IPS DF 19.7 (cell line): ENCODE results near the gene INPP5B.
"Not testable (repeated sequence)": the region's sequence is repeated elsewhere in the genome, so short reads cannot be mapped to it uniquely, and the experiment has no call there.

Experiments used
- DNase-seq: peaks from one replicate; pipeline ENCODE4 v3.0.0-alpha.2; 2013; ENCODE audit warnings: low read depth, low spot score

INPP5B gene

DNA sequence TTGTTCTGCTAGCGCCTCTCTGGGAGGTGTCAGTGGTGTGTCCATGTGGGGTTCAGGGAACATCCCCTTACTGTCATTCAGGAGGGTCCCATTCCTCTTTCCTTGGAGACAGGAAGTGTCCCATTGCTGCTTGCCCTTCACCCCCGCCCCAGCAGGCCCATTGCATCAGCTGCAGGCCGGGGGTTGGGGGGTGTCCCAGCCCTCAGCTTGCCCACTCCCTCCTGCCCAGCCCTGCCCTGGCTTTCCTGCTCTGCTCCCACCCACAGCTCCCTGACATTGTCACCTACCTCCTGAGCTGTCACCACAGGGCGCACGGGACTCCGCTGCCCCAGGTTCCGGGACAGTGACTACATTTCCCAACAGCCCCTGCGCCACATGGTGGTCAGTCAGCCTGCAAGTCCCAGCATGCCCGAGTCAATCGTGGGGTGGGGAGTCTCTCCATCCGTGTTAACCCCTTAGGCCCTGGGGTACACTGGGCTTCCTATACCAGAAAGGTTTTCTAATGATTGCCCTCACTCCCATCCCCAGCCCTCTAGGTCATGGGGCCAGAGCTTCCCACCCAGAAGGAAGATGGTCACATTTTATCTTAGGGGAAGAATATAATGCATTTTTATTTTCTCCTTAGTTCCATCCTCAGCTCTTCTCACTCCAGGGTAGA is at the start of gene INPP5B:
INPP5B (minus strand) TSS at position 351 of the 658 bp plus-strand sequence. CDS start 745 bp downstream, outside the sequence.
- peak; percentile 82 for DNase-seq

DNA sequence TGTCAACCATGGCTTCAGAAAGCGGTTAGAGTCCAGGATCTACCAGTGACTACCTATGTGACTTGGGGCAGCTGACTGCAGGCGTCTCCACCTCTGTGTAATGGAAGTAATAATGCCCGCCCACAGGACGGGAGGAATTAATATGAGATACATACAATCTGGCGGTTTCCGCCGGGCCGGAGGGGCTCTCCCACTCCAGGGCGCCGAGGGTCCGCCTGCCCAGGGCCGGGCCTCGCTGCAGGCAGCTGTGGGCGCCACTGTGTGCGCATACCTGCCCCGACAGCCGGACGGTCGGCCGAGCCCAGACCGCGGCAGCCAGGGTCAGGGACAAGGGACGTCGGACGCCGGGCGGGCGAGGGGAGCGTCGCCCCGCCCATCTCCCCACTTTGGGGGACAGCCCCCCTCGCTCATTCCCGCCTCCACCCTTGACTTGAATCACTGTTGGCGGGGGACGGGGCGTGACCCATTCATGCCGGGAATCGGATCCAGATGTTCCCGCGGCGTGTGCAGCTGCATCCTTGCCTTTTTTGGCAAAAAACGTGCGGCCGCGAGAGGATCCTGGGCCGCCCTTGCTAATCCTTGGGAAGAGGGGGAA is 49.0 kb upstream of the INPP5B start:
- DNase-seq, result no peak

DNA sequence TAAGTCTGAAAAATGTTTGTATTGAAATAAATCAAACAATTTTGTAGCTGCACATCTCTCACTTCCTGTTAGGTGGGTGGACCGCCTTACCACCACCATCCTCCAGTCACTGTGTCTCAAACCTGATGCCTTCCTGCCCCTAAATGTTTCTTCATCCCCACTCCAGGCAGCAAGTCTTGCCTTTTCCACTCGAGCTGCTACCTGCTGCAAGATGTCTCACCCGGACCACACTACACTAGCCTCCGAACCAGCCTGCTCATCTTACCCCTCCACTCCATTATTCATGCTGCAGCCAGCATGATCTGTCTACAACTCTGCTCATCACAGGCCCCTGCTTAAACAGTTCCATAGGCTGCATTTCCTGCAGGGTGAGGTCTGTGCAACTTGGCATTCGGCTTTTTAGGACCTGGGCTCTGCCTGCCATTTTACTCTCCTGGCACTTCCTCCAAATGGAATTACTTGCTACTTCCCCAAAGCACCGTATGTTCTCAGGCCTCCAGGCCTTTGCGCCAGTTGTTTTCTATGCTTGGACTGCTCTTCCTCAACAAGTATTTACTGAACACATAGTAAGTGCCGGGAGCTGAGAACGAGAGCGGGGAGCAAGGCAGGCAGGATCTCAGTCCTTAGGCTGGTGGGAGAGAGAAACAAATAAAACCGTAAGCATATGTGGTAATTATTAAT is 48.2 kb upstream of the INPP5B start:
- no peak for DNase-seq

DNA sequence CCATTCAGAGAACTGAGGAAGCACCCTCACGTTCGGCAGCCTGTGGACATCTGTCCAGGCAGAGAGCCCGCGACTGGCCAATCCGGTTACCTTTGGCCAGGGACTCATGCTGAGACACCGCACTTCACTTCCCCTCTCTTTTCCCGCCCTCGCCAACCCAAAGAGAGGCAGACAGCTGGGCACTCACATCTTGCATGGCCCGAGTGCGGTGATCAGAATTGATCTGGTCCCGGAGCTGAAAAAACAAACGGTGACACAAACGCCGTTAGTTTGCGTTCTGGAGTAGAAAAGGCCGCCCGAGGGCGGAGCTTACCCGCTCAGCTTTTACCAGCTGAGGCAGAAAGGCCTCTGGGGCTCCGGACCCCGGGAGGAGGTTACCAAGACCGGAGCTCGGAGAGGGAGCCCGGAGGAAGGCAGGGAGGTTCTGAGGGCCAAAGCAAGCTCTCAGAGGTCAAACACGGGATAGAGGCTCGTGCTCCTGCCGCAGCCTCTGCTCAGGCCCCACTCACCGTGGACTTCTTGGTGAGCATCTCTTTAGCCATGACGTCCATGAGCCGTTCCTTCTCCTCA is 42.6 kb upstream of the INPP5B start:
- no peak for DNase-seq

DNA sequence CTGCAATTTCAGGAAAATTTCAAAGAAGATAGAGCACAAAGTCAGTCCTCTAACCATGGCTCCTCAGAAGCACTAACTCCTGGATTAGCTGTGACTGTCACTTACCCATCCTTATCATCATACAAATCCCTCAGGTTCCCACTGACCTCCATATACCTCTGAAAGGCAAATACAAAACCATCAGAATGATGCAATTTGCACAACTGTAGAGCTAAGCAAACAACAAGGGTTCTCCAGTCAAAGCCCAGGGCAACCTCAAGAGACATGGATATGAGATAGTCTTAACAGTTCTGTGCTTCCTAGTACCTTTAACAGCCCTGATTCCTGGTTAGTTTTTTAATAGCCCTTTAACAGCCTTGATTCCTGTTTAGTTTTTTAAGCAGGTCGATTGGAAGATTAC is 40.8 kb upstream of the INPP5B start:
- DNase-seq, result no peak

DNA sequence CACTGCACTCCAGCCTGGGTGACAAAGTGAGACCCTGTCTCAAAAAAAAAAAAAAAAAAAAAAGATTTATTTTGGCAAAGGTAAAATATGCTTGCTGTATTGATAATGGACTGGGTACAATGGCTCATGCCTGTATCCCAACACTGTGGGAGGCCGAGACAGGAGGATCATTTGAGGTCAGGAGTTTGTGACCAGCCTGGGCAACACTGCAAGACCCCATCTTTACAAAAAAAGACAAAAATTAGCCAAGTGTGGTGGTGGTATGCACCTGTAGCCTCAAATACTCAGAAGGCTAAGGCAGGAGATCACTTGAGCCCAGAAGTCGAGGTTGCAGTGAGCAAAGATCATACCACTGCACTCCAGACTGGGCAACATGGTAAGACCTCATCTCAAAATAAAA is 36.7 kb upstream of the INPP5B start:
- DNase-seq, result no peak

DNA sequence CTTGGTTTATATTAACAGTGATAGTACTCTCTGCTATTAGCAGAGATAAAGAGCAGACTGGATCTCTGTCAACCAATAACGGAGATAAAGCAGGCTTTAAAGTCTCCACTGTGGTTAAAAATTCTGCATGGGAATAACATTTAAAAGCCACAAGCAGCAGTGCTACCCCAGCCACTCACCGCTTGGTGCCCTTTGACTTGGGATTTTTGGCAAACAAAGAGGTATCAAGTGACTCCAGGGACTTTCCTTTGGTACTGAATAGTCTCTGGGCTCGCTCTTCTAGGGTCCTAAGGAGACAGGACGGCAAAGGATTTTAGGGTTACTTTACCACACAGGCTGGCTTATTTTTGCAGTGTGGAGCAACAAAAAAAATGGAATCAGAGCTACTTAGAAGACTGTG is 31.7 kb upstream of the INPP5B start:
- DNase-seq, result no peak

DNA sequence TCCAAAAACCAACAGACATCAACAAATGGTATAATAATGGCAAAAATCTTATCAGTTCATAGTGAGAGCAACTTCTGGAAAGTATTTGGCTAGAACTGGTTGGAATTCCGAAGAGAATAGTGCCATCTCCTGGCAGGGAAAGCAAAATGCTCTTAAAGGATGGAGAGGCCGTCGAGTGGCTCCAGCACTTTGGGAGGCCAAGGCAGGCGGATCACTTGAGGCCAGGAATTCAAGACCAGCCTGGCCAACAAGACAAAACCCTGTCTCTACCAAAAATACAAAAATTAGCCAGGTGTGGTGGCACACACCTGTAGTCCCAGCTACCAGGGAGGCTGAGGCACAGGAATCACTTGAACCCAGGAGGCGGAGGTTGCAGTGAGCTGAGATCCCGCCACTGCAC is 28.2 kb upstream of the INPP5B start:
- DNase-seq, result not testable (repeated sequence)

DNA sequence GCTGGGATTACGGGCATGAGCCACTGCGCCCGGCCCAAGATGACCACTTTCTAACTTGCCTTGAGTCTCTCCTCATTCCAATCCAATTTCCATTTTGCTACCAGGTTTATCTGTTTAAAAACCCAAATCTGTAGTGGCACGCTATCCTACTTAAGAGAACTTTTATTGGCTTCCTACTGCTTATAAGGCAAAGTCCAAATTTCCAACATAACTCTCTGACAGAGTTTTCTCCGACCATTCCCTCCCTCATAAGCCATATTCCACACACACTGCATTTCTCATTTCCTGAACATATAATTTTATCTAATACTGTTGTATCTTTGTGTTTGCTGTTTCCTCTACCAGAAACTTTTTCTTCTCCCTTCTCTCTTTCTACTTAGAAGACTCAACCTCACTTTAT is 27.7 kb upstream of the INPP5B start:
- DNase-seq, result no peak

DNA sequence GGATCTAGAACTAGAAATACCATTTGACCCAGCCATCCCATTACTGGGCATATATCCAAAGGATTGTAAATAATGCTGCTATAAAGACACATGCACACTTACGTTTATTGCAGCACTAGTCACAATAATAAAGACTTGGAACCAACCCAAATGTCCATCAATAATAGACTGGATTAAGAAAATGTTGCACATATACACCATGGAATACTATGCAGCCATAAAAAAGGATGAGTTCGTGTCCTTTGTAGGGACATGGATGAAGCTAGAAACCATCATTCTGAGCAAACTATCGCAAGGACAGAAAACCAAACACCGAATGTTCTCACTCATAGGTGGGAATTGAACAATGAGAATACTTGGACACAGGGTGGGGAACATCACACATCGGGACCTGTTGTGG is 26.8 kb upstream of the INPP5B start:
- DNase-seq, result not testable (repeated sequence)

DNA sequence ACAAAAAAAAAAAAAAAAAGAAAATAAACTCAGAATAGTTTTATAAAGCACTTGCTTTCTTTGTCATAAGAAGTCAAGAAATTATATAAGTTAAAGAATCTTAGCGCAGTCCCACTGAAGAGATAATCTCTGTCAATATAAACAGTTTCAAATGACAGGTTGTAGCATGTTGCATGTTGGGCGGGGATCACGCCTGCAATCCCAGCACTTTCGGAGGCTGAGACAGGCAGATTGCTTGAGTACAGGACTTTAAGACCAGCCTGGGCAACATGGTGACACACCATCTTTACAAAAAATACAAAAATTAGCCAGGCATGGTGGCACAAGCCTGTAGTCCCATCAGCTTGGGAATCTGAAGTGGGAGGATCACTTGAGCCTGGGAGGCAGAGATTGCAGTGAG is 18.4 kb upstream of the INPP5B start:
- DNase-seq, result no peak

DNA sequence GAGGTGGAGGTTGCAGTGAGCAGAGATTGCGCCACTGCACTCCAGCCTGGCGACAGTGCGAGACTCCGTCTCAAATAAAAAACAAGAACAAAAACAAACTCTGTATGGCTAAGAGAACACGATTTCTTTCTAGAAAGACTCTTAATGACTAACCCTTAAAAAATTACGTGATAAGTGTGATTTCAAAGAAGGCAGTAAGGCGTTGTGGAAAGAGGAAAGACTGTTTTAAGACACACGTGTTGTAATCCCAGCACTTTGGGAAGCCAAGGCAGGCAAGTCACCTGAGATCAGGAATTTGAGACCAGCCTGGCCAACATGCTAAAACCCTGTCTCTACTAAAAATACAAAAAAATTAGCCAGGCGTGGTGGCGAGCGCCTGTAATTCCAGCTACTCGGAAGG is 17.3 kb upstream of the INPP5B start:
- not testable (repeated sequence) for DNase-seq

DNA sequence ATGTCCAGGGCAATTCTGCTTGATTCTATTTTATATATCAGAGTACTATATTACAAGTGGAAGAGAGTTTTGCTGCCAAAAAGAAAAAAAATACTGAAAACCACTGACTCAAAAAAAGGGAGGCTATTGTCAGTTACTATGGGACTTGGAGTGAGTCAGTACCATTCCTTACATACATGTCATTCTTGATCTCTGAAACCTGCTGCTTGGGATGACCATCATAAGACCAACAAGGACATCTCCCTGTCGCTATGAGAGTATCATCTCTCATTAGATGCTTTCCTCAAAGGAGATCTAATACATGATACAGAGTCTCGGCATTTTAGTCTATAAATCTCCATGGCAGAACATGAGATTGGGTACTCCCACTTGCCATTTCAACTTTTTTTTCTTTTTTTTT is 11.8 kb upstream of the INPP5B start:
- DNase-seq, result no peak

DNA sequence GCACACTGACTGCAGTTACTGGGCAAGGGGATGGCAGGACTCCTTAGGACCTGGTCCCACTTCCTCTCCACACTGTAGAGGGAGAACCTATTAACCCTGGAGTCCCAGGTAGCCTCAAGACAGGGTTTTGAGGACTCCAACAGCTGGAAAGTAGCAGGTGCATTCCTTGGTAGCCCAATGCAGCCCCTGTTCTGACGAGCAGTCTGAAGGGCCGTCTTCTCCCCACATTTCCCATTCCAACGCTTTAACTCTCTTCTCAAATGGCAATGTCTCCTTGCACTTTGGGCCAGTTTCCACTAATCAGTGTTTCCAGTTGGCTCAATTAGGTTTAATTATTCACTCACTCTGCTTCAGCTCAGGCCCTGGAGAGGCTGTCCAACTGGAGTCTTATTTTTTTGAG is 8.8 kb upstream of the INPP5B start:
- DNase-seq, result no peak

DNA sequence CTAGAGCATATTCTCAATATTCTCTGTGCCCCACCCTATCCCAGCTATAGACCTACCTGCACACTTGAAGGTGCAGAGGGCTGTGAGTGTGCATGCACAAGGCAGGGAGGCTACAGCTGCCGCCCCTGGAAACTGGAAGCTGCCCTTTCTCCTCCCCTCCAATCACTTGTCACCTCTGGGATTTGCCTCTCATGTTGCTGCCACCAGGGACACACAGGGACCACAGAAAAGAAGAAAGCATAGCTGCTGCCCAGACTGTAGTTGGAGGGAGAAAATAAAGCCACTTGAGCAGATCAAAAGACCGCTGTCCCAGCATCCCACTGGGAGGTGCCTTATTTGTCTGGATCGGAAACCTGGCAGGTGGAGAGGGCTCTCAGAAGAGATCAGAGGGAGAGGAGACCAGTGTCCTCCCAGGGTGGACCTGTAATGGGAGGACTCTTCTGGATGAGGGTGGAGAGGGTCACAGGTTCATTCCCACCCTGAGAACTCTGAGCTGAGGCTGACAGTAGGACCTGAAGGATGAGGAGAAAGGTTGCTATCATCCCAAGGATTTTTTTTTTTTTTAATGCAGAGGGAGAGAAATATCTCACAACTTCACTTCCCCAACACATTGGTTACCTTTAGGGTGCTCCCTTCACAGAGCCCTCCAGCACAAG is 7.6 kb upstream of the INPP5B start:
- DNase-seq, result no peak

DNA sequence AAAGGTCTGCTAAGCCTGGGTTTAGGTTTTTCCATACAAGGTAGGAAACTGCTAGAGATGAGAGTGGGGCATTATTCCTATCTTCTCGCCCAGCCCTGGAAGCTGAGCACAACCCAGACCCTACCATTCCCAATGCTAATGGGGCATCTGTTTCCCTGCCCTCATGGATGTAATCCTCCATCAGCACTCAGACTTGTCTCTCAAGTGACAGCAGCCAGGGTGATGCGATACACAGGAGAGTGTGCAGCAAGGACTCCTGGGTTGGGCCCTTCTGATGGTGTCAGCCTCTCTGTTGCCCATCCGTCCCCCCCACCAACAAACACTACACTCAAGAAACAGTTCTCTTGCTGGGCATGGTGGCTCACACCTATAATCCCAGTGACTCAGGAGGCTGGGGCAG is 5.9 kb upstream of the INPP5B start:
- no peak for DNase-seq

DNA sequence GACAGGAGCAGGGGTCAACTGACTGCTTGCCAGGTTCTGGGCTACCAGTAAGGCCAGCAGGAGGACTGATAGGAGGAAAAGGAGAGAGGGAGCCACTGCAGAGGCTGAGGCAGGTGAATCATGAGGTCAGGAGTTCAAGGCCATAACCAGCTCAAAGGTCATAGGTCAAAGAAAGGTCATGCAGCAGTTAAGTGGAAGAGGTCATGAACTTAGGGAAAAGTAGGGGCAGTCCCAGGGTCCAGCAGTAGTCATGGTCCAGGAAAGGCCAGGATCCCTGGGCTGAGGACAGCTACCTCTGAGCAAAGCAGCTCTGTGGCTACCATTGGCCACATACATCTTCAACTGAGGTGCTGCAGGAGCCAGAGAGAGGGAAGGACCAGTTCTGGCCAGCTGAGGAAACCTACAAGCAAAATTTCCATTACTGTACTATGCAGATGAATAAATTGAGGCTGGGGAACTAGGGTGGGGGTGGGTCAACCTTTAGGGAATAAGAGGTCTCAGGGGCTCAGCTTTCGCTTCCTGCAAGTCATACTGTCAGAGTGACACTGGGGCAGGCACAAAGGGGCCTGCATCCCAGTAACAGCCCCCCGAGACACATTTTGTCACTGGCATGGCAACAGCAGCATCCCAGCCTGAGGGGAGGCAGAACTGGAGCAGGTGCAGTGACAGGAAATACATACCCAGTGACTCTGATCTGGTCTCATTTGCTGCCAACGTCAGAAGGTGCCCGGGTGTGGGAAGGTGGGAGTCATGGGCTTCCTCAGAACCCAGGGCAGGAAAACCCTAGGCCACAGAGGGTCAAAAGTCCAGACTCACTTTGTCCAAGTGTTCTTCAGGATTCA is 5.2 kb upstream of the INPP5B start:
- DNase-seq, result no peak

DNA sequence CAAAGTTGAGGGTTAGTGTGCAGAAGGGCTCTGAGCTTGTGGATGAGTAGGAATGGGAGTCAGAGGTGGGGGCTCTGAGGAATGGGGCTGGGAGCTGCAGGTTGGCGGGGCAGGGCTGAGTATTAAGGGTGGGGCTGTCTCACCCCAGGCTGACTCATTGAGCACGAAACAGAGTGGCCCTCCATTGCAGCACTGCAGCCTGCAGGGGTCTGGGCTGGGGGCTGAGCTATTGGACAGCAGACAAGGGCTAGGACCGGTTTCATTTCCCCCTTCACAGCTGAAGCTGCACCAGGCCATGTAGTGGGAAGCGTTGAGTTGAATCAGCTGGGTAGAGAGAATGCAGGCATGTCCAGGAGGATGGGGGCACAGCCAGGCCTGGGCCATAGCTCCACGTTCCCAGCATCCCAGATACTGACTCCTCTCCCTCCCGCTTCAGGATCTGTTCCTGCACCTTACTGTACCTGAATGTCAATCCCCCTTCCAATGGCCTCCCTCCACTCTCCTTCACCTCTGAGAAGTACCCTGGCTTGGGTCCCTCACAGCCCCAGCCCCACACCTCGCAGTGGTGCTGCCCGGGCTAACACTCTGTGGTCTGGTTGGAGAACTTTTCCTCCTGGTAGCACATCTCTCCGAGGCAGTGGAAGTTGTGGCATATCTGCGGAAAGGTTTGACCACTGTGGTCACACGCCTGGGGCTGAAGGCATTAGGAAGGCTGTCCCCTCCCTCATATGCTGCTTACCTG is 4.4 kb upstream of the INPP5B start:
- DNase-seq, result no peak

DNA sequence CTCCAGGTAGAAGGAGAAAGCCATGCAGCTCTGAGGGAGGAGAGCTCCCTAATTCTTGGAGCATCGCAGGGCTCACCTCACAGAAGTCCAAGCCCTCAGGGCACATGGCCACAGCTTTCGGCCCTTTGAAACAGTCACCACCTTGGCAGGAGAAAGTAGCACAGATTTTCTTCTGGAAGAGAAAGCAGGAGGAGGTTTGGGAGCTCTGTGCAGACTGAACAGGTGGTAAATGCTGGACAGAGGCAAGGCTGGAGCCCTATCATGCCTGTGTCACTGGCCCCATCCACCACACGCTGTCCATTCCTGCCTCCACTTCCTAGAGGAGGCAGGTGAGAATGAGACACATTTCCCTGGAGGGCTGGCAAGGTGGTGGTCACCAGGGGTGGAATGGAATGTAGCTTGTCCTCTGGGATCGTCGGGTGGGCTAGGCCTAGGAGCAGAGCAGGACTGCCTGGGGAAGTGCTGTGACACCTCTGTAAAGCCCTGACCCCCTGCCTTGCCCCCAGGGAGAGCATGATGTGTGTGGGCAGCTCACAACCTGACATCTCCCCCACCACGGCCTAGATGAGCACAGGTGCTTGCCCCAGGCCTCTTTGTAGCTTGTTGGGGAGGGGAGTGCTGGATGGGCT is 2.8 kb upstream of the INPP5B start:
- DNase-seq, result no peak

DNA sequence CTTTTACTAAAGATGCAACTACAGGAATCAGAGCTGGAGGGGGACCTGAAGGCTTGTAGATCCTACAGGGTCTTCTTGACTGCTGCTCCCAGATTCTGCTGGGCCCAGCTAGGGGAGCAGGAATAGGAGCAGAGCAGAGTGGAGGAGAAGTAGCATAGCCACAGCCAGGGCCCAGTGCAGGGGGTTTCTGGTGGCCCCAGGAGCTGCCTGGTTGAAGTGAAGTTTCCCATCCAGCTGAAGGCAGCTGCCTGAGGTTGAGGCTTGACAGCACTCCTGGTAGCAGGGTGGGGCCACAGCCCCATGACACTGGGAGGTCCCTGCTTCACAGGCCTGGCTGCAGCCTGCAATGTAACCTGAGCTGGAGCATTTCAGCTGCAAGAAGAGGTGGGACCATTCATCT is 2.0 kb upstream of the INPP5B start:
- DNase-seq, result no peak
